HEK293T (cell line): ENCODE data around the gene CACNA1C.

Source experiments
- CTBP1 ChIP-seq: fragments of 450-650 bp; IDR thresholded peaks from 2 replicates; pipeline ENCODE4 v1.6.1; 2016; ENCODE audit warnings: borderline replicate concordance
- FOXM1 ChIP-seq: fragments of 450-650 bp; IDR thresholded peaks from 2 replicates; pipeline ENCODE4 v1.6.1; 2017; ENCODE audit warnings: mild to moderate bottlenecking, borderline replicate concordance
- SUZ12 ChIP-seq: fragments of 450-650 bp; IDR thresholded peaks from 2 replicates; pipeline ENCODE4 v1.6.1; 2016; ENCODE audit warnings: mild to moderate bottlenecking

- no peak for TF ChIP-seq FOXM1
- no peak for TF ChIP-seq SUZ12
- TF ChIP-seq CTBP1: no peak
These were observed 590.2 kb downstream of the CACNA1C start for GRCh38 chr12:2642896-2643425.
